ENCODE measurements around the gene FANK1.
"Not testable (repeated sequence)": the region's sequence is repeated elsewhere in the genome, so short reads cannot be mapped to it uniquely, and the experiment has no call there.

DNA sequence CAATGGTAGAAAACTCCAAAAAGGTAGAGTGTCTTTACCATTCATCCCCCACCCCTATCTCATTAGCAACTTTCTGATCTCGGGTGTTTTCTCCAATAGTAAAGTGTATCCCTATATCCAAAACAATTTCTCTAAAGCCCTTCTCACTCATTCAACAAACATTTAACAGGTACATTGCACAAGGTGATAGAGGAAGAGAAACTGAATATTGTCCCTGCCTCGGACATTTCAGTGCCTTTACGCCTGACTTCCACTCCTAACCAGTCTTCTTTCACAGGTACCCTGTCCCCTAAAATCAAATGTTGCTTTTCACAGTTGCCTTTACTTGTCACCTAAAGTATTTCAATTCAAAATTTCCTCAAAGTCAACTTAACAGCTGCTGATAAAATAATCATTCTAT, 2.2 kb upstream of the FANK1 start:
- TF ChIP-seq YY1 (IDR thresholded peaks at IDR 0.05; ENCODE audit: insufficient read depth, insufficient read length); SUZ12 (IDR thresholded peaks at IDR 0.05; ENCODE audit: extremely low read depth, insufficient read depth, insufficient read length): not testable (repeated sequence)

All from NT2/D1 (cell line).